G401.6 (cell line): ENCODE results near the gene FHIT.
"Not testable (repeated sequence)": the region's sequence is repeated elsewhere in the genome, so short reads cannot be mapped to it uniquely, and the experiment has no call there.

ENCODE experiments used
- FAIRE-seq: peaks from 2 replicates; lab custom pipeline; 2012; peaks lifted over from hg19 to GRCh38; lab: Jason Lieb, UNC

Gene FHIT

GRCh38 chr3:60703956-60704736 is 547.1 kb downstream of the FHIT start:
- no peak for FAIRE-seq

GRCh38 chr3:60703008-60703407 is 548.2 kb downstream of the FHIT start:
- FAIRE-seq: no peak

- FAIRE-seq: no peak
Measured at GRCh38 chr3:60698117-60698516, 553.1 kb downstream of the FHIT start.

GRCh38 chr3:60697132-60697531 is 554.1 kb downstream of the FHIT start:
- FAIRE-seq: no peak

GRCh38 chr3:60696428-60697125 is 554.7 kb downstream of the FHIT start:
- no peak for FAIRE-seq

- FAIRE-seq: no peak
Measured at GRCh38 chr3:60675424-60675823, 575.8 kb downstream of the FHIT start.

- no peak for FAIRE-seq
Measured at GRCh38 chr3:60674870-60675269, 576.4 kb downstream of the FHIT start.

- no peak for FAIRE-seq
Measured at GRCh38 chr3:60673123-60673522, 578.1 kb downstream of the FHIT start.

- not testable (repeated sequence) for FAIRE-seq
Measured at GRCh38 chr3:60672337-60672736, 578.9 kb downstream of the FHIT start.

- FAIRE-seq: no peak
Measured at GRCh38 chr3:60669636-60670035, 581.6 kb downstream of the FHIT start.

GRCh38 chr3:60660026-60660425 is 591.2 kb downstream of the FHIT start:
- FAIRE-seq: no peak

GRCh38 chr3:60659098-60659497 is 592.2 kb downstream of the FHIT start:
- FAIRE-seq: no peak

GRCh38 chr3:60657972-60658371 is 593.3 kb downstream of the FHIT start:
- no peak for FAIRE-seq

GRCh38 chr3:60652829-60653228 is 598.4 kb downstream of the FHIT start:
- FAIRE-seq: no peak

GRCh38 chr3:60651799-60652198 is 599.5 kb downstream of the FHIT start:
- FAIRE-seq: no peak

- FAIRE-seq: no peak
Measured at GRCh38 chr3:60650171-60650570, 601.1 kb downstream of the FHIT start.

- FAIRE-seq: no peak
Measured at GRCh38 chr3:60645801-60646200, 605.5 kb downstream of the FHIT start.

GRCh38 chr3:60643831-60644230 is 607.4 kb downstream of the FHIT start:
- FAIRE-seq: no peak

GRCh38 chr3:60641354-60641753 is 609.9 kb downstream of the FHIT start:
- no peak for FAIRE-seq

GRCh38 chr3:60636846-60637245 is 614.4 kb downstream of the FHIT start:
- FAIRE-seq: no peak

GRCh38 chr3:60633644-60634043 is 617.6 kb downstream of the FHIT start:
- no peak for FAIRE-seq

- no peak for FAIRE-seq
Measured at GRCh38 chr3:60631509-60631908, 619.7 kb downstream of the FHIT start.

- FAIRE-seq: no peak
Measured at GRCh38 chr3:60630953-60631352, 620.3 kb downstream of the FHIT start.

- FAIRE-seq: no peak
Measured at GRCh38 chr3:60629816-60630215, 621.4 kb downstream of the FHIT start.
